ENCODE data around the gene KDM4C. TPM values are rescaled to one million over a fixed set of nuclear protein-coding genes. Genes with fewer than 3 reads are reported as not detected.

The KDM4C gene
- total RNA-seq, 1 experiment from 2014 or later, result 4.8 TPM

GRCh38 chr9:6987381-6987780, 229.6 kb downstream of the KDM4C start:
- no peaks in the 10 kb centered on the region for H3K9me3 ChIP-seq (ENCODE audit: low read depth, low read length, poor library complexity, severe bottlenecking)
- H3K36me3 ChIP-seq (ENCODE audit: insufficient read depth, low read length, poor library complexity, severe bottlenecking), result no peaks in the 10 kb centered on the region
- no peak overlapping the region for H3K27ac ChIP-seq (ENCODE audit: low read depth, low read length, poor library complexity, severe bottlenecking)
- no peaks in the 10 kb centered on the region for H3K27me3 ChIP-seq (replicated peaks; ENCODE audit: insufficient read depth, low read depth, low read length, poor library complexity)
- BruUV-seq (replicated peaks), result no TSS peak
- H3K4me1 ChIP-seq (ENCODE audit: insufficient read depth, low read length, poor library complexity, severe bottlenecking), result no peaks in the 10 kb centered on the region
- intact Hi-C loops (cut with micrococcal nuclease; ENCODE audit: unreplicated experiment), result no loop called here
- ChIA-PET POLR2A (ENCODE audit: low non-redundant PET) (no interaction called here), CTCF (no interaction called here)
- TF ChIP-seq CTCF (conservative IDR thresholded peaks at IDR 0.05; ENCODE audit: low read depth, low read length) (no peak), EZH2 (IDR thresholded peaks at IDR 0.05; ENCODE audit: borderline replicate concordance, low read depth, low read length, poor library complexity, severe bottlenecking) (no peak)
- DNase-seq (ENCODE audit: low spot score), result no peak
- no peak overlapping the region for H3K4me3 ChIP-seq (ENCODE audit: low read depth, low read length, poor library complexity, severe bottlenecking)

- intact Hi-C loops (cut with micrococcal nuclease; ENCODE audit: unreplicated experiment), result no loop called here
- no peak overlapping the region for H3K27ac ChIP-seq (ENCODE audit: low read depth, low read length, poor library complexity, severe bottlenecking)
- ChIA-PET POLR2A (ENCODE audit: low non-redundant PET) (no interaction called here), CTCF (no interaction called here)
- H3K36me3 ChIP-seq (ENCODE audit: insufficient read depth, low read length, poor library complexity, severe bottlenecking), result no peaks in the 10 kb centered on the region
- TF ChIP-seq EZH2 (IDR thresholded peaks at IDR 0.05; ENCODE audit: borderline replicate concordance, low read depth, low read length, poor library complexity, severe bottlenecking) (no peak), CTCF (conservative IDR thresholded peaks at IDR 0.05; ENCODE audit: low read depth, low read length) (no peak)
- H3K4me1 ChIP-seq (ENCODE audit: insufficient read depth, low read length, poor library complexity, severe bottlenecking), result no peaks in the 10 kb centered on the region
- no peaks in the 10 kb centered on the region for H3K9me3 ChIP-seq (ENCODE audit: low read depth, low read length, poor library complexity, severe bottlenecking)
- BruUV-seq (replicated peaks), result no TSS peak
- no peak overlapping the region for H3K4me3 ChIP-seq (ENCODE audit: low read depth, low read length, poor library complexity, severe bottlenecking)
- no peaks in the 10 kb centered on the region for H3K27me3 ChIP-seq (replicated peaks; ENCODE audit: insufficient read depth, low read depth, low read length, poor library complexity)
- no peak for DNase-seq (ENCODE audit: low spot score)
Observed at GRCh38 chr9:6991418-6991817, 233.6 kb downstream of the KDM4C start.

- Histone ChIP-seq H3K4me1 (ENCODE audit: insufficient read depth, low read length, poor library complexity, severe bottlenecking) (no peaks in the 10 kb centered on the region), H3K9me3 (ENCODE audit: low read depth, low read length, poor library complexity, severe bottlenecking) (no peaks in the 10 kb centered on the region), H3K4me3 (ENCODE audit: low read depth, low read length, poor library complexity, severe bottlenecking) (no peak overlapping the region), H3K36me3 (ENCODE audit: insufficient read depth, low read length, poor library complexity, severe bottlenecking) (no peaks in the 10 kb centered on the region), H3K27me3 (replicated peaks; ENCODE audit: insufficient read depth, low read depth, low read length, poor library complexity) (no peaks in the 10 kb centered on the region), H3K27ac (ENCODE audit: low read depth, low read length, poor library complexity, severe bottlenecking) (no peak overlapping the region)
- ChIA-PET POLR2A (ENCODE audit: low non-redundant PET) (no interaction called here), CTCF (no interaction called here)
- TF ChIP-seq EZH2 (IDR thresholded peaks at IDR 0.05; ENCODE audit: borderline replicate concordance, low read depth, low read length, poor library complexity, severe bottlenecking) (no peak), CTCF (conservative IDR thresholded peaks at IDR 0.05; ENCODE audit: low read depth, low read length) (no peak)
- intact Hi-C loops (cut with micrococcal nuclease; ENCODE audit: unreplicated experiment), result no loop called here
- no TSS peak for BruUV-seq (replicated peaks)
- DNase-seq (ENCODE audit: low spot score), result no peak
Observed at GRCh38 chr9:6996061-6996854, 238.5 kb downstream of the KDM4C start.
